Melanocyte of skin (primary cell): ENCODE data around the gene ATG9B. TPM values are rescaled to one million over a fixed set of nuclear protein-coding genes. Genes with fewer than 3 reads are reported as not detected.

Experiments
- total RNA-seq, 2 donors: library from RNA; depleted of rRNA; stranded (reverse); fragments of >200 nt; gene quantifications; 2 replicates each; pipeline ENCODE4 v1.2.3, GENCODE V29; 2012

Gene ATG9B, protein sequence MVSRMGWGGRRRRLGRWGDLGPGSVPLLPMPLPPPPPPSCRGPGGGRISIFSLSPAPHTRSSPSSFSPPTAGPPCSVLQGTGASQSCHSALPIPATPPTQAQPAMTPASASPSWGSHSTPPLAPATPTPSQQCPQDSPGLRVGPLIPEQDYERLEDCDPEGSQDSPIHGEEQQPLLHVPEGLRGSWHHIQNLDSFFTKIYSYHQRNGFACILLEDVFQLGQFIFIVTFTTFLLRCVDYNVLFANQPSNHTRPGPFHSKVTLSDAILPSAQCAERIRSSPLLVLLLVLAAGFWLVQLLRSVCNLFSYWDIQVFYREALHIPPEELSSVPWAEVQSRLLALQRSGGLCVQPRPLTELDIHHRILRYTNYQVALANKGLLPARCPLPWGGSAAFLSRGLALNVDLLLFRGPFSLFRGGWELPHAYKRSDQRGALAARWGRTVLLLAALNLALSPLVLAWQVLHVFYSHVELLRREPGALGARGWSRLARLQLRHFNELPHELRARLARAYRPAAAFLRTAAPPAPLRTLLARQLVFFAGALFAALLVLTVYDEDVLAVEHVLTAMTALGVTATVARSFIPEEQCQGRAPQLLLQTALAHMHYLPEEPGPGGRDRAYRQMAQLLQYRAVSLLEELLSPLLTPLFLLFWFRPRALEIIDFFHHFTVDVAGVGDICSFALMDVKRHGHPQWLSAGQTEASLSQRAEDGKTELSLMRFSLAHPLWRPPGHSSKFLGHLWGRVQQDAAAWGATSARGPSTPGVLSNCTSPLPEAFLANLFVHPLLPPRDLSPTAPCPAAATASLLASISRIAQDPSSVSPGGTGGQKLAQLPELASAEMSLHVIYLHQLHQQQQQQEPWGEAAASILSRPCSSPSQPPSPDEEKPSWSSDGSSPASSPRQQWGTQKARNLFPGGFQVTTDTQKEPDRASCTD
- total RNA-seq: under 1 TPM in 1 of 2 donors, not detected in 1; under 0.01 TPM

DNA sequence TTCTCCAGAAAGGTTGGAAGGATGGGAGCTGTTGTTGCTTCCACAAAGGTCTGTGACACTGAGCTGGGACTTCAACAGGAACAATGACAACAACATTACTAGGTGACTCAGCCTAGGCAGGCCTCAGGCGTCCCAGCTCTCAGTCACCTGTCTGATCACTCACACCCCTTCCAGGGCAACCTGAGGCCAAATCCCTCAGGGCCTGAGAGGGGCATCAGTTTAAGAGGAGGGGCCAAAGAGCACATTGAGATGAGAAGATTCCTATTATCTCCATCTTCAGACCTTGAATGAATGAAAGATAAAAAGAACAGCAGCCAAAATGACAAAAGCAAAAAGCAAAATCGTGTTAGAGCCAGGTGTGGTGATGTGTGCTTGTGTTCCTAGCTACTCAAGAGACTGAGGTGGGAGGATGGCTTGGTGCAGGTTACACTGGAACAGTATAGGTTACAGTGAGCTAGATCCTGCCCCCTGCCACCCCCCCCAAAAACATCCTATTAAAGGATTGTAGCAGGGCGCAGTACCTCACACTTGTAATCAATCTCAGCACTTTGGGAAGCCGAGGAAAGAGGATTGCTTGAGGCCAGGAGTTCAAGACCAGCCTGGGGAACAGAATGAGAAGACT lies at the start of gene ATG9B:
TSS of gene ATG9B (minus strand) at position 60 of the 622 bp plus-strand sequence. CDS start 71 bp downstream, outside the sequence.

DNA sequence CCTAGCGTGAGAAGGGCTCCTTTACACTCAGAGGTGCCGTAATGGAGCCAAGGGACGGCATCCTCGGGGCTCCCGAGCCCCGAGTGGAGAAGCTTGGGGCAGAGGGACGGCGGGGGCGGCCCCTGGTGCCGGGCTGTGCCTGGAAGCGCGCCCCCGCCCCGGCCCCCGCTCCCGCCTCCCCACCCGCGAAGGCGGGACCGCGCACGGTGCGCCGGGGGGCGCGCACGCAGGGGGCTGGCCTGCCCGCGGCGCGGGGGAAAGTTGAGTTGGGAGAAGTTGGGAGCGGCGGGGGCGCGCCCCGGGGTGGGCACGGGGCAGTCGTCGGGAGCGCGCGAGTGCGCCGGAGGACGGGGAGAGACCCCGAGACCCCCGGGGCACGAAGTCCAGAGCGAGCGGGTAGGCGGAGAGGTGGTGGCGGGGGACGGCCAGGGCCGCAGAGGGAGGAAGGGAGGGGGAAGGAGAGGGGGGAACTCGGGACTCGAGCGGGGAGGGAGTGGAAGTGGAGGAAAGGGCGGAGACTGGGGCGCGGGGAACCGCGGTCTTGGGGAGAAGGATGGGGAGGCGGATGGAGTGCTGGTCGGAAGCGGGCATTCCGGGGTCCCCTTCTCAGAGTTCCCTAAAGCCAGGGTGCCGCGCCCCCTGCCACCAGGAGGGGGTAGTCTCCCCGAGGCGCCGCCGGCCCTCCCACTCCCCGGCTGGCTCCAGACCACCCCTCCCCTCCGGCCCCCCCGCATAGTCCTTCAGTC lies 35.2 kb upstream of the ATG9B start, which contains the start of gene SLC4A2:
TSS of gene SLC4A2 (plus strand) at position 223 of the 746 bp plus-strand sequence. CDS start 2,399 bp downstream, outside the sequence.

DNA sequence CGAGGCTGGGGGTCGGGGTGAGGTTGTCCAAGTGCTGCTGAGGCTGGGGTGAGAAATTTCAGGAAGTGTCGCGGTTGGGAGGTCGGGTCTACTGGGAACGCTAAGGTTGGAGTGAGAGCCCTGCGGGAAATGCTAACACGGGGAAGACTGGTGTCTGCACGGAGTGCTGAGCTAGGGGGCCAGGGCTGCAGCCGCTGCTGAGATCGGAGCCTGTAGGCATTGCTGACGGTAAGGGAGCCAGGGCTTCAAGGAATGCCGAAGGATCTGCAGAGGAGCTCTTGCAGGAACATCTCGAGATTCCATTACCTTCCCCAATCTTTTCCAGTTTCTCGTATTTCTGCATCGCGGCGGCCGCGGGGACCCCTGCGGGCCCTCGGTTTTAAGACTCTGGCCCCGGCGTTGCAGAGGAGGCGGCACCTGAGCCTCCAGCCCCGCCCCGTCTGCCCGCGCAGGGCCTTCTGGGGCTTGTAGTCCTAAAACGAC lies 33.3 kb upstream of the ATG9B start, which contains the start of gene CDK5:
TSS of gene CDK5 (minus strand) at position 392 of the 483 bp plus-strand sequence. CDS start at position 343, 49 bp downstream.

DNA sequence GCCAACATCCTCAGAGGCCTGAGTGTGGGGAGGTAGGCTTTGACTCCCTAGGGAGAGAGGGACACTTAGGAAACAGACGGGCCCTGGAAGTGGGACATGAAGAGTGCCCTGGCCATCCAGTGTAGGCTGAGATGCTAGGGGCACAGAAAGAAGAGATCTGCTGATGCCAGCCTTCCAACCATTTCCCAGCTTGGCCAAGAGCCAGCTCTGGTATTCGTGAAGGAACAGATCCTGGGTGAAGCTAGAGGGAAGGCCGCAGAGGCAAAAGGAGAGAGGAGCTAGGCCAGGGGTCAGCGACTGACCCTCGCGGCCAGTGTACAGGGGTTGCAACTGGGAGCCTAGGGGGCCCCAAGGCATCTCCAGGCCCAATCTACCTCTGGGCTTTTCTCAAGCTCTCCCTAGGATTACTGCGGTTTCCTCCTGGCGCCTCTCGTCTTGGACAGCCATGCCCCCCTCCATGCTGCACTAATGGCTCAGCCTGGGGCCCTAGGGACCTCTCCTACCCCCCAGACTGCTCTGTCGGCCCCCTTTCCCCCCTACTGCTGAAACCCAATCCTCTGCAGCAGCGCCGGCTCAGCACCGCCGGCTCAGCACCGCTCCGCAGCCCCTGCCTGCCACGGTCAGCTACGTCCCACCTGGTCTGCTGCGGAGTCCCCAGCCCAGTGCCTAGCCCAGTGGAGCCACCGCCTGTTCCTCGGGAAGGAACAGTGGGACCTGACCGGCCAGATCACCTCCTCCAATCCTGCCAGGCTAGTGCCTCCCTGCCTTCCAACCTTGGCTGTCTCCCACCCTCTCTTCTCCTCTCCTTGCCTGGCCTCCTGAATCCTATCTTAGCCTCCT lies 23.9 kb upstream of the ATG9B start, which contains the start of gene ASIC3:
TSS of gene ASIC3 (plus strand) at position 556 of the 840 bp plus-strand sequence. CDS start 355 bp downstream, outside the sequence.

DNA sequence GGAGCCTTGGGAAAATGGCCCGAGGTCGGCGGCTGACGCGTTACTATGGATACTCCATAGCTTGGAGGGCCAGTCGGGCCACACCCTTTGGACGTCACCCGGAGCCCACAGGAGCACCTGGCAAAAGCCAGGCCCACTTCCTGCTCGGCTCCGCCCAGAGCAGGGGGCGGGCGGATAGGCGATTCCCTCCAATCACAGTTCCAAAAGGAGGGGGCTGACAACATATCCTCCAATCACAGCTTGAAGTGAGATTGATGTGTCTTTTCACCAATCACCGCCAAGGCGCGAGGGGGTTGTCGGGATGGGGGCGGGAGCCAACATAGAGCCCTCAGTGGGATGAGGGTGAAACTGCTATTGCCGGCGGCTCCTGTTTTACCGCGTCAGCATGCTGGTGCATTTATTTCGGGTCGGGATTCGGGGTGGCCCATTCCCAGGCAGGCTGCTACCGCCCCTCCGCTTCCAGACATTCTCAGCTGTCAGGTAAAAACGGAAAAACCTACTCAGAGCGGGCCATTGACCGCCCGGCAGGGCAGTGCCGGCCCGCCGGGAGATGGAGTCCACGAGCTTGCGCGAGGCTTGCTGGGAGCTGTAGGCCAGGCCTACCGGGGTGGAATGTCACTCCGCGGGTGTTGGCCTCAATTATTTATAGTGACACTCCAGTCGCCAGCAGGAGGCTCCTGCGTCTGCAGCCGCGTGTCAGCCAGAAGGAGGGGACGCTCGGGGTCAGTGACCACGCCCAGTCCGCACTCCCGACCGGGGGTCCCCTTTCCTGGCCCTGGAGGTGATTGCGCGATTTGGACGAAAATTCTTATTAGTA lies 4.0 kb upstream of the ATG9B start, which contains the start of gene ABCB8:
TSS of gene ABCB8 (plus strand) at position 320 of the 817 bp plus-strand sequence. CDS start at position 386, 66 bp downstream.

DNA sequence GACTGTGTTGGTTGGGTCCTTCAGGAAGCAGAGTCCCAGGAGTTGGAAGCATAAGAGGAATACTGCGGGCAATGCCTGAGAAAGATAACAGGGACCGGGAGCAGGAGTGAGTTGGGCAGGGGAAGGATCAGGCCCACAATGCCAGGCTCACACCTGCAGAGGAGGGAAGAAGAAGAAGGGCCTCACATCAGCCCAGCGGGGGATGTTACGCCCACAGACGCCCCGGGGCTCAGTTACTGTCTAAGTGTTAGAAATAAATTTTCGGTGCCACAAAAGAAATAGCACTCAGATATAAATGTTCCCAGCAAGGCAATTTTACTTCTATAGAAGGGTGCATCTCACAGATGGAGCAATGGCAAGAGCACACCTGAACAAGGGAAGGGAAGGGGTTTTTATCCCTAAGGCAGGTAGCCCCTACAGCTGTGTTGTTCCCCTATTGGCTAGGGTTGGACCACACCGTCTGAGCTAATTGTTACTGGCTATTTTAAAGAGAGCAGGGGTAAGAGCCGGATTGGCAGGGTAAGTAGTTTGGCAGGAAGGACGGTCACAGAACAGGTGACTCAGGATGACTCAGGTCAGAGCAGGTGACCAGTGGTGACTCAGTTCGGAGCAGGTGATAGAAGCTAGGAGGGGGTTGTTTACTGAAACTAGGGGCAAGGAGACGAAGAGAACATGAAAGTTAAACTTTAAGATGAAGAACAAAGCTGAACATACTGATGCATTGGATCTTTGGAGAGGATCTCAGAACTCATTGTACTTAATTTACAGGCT lies 33.7 kb downstream of the ATG9B start, which contains the start of gene NOS3:
TSS of gene NOS3 (plus strand) at position 602 of the 771 bp plus-strand sequence. CDS start 2,787 bp downstream, outside the sequence.

DNA sequence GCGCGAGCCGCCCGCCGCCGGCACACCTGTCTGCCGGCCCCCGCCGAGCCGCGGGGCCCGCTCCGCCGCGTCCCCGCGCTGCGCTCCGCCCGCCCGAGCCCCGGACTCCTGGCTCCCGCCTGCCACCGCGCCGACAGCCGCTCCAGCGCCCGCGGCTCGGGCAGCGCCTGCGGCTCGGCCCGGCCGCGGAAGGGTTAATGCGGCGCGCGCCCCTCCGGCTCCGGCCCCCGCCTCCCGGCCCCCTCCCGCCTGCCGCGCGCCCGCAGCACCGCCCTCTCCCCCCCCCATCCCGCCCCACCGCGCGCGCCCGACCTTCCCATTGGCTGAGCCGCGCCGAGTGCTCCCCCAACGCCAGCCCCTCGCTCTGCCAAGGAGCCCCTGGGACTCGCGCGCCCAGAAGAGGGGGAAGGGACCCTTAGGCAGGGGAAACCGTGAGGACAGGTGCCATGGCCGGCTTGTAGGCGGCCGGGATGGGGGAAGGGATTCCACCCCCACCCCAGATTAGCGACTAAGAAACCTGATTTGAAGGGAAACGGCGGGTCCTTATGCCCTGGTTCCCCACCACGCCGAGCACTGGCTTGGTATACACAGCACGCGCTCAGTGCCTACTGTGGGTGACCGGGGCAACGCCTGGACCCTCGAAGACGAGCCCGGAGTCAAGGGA lies 46.0 kb downstream of the ATG9B start, which contains the start of gene KCNH2:
TSS of gene KCNH2 (minus strand) at position 196 of the 664 bp plus-strand sequence. CDS start 408 bp downstream, outside the sequence.

Other genes starting within 250 kb of the ATG9B start
- not detected for gene TMEM176B, start 224.1 kb downstream of the ATG9B start, total RNA-seq
- gene TMEM176A, start 223.7 kb downstream of the ATG9B start, total RNA-seq: not detected
- not detected for gene AOC1, start 172.0 kb downstream of the ATG9B start, total RNA-seq
- gene KCNH2, start 46.2 kb downstream of the ATG9B start, total RNA-seq: not detected
- gene NOS3, start 33.5 kb downstream of the ATG9B start, total RNA-seq: 1 to 10 TPM in 1 of 2 donors, under 1 TPM in 1; 0.69 to 7.0 TPM
- gene ABCB8, start 4.0 kb upstream of the ATG9B start, total RNA-seq: 10 to 100 TPM; 36.6 to 44.4 TPM
- 1 to 10 TPM in 1 of 2 donors, under 1 TPM in 1; 0.33 to 1.0 TPM for gene ASIC3, start 24.0 kb upstream of the ATG9B start, total RNA-seq
- 10 to 100 TPM; 28.2 to 31.6 TPM for gene CDK5, start 33.4 kb upstream of the ATG9B start, total RNA-seq
- 100 to 1,000 TPM in 1 of 2 donors, 10 to 100 TPM in 1; 85.3 to 111 TPM for gene SLC4A2, start 35.1 kb upstream of the ATG9B start, total RNA-seq
- gene FASTK, start 56.3 kb upstream of the ATG9B start, total RNA-seq: 10 to 100 TPM; 74.3 to 86.0 TPM
- gene TMUB1, start 59.0 kb upstream of the ATG9B start, total RNA-seq: 10 to 100 TPM; 15.1 to 20.6 TPM
- gene AGAP3, start 62.0 kb upstream of the ATG9B start, total RNA-seq: 100 to 1,000 TPM in 1 of 2 donors, 10 to 100 TPM in 1; 66.1 to 100 TPM
- gene GBX1, start 143.2 kb upstream of the ATG9B start, total RNA-seq: not detected
- gene ASB10, start 162.8 kb upstream of the ATG9B start, total RNA-seq: not detected
- gene H2BK1, start 186.0 kb upstream of the ATG9B start, total RNA-seq: not detected
- gene ABCF2, start 202.7 kb upstream of the ATG9B start, total RNA-seq: 10 to 100 TPM; 54.0 to 78.6 TPM
- 10 to 100 TPM; 32.6 to 37.9 TPM for gene CHPF2, start 208.0 kb upstream of the ATG9B start, total RNA-seq
- 10 to 100 TPM in 1 of 2 donors, 1 to 10 TPM in 1; 9.0 to 13.1 TPM for gene SMARCD3, start 224.2 kb upstream of the ATG9B start, total RNA-seq